ENCODE results near the gene MESP2.

DNA sequence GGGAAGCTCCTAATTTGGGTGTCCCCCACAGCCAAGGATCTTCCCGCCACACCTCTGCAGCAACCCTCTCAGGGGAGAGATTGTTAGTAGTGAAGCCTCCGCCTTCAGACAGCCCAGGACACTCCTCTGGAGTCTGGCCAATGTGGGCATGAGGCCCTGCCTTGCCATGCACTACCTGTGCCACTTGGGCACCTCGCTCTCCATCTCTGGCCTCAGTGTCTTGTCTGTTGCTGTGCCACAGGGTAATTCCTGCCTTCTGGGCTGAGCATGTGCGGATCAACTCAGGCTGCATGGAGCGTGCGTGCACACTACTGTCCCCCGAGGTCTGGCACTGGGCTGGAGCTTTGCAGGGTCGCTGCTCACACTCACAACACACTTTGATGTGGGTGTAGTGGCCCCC lies 17.2 kb upstream of the MESP2 start:
- TF ChIP-seq, protein P1, sequence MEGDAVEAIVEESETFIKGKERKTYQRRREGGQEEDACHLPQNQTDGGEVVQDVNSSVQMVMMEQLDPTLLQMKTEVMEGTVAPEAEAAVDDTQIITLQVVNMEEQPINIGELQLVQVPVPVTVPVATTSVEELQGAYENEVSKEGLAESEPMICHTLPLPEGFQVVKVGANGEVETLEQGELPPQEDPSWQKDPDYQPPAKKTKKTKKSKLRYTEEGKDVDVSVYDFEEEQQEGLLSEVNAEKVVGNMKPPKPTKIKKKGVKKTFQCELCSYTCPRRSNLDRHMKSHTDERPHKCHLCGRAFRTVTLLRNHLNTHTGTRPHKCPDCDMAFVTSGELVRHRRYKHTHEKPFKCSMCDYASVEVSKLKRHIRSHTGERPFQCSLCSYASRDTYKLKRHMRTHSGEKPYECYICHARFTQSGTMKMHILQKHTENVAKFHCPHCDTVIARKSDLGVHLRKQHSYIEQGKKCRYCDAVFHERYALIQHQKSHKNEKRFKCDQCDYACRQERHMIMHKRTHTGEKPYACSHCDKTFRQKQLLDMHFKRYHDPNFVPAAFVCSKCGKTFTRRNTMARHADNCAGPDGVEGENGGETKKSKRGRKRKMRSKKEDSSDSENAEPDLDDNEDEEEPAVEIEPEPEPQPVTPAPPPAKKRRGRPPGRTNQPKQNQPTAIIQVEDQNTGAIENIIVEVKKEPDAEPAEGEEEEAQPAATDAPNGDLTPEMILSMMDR (IDR thresholded peaks at IDR 0.05; ENCODE audit: low read depth, low read length, poor library complexity, severe bottlenecking) = no peak
- no peak for TF ChIP-seq EZH2phosphoT487 (IDR thresholded peaks at IDR 0.05; ENCODE audit: borderline replicate concordance, low read length)

Data from DOHH2 (cell line).